NB4 (cell line): ENCODE measurements around the gene SLC25A17.

ENCODE experiments used
- DNase-seq: peaks from one replicate; pipeline ENCODE4 v3.0.0; 2010; ENCODE audit warnings: low read depth
- H3K4me3 ChIP-seq: one replicate; pipeline ENCODE4 v1.5.1; 2011; ENCODE audit warnings: mild to moderate bottlenecking, low read depth, low read length, moderate library complexity
- CTCF ChIP-seq: IDR thresholded peaks from one replicate; pipeline ENCODE4 v1.5.1; 2012; ENCODE audit warnings: low read depth, low read length
- MAX ChIP-seq: IDR thresholded peaks from 2 replicates; pipeline ENCODE4 v1.6.1; 2011; ENCODE audit warnings: low read depth, low read length
- MYC ChIP-seq: IDR thresholded peaks from 2 replicates; pipeline ENCODE4 v1.6.1; 2011; ENCODE audit warnings: low read depth, low read length
- POLR2A ChIP-seq: IDR thresholded peaks from 2 replicates; pipeline ENCODE4 v1.6.1; 2011; ENCODE audit warnings: mild to moderate bottlenecking; ENCODE audit not compliant: insufficient read length; ENCODE audit errors: extremely low read depth

The SLC25A17 gene

GRCh38 chr22:40758390-40758789, 60.8 kb downstream of the SLC25A17 start:
- no peak overlapping the region for H3K4me3 ChIP-seq
- TF ChIP-seq CTCF = no peak
- TF ChIP-seq MAX = no peak
- no peak for TF ChIP-seq MYC
- TF ChIP-seq POLR2A = no peak
- DNase-seq = no peak

GRCh38 chr22:40757071-40757470, 62.1 kb downstream of the SLC25A17 start:
- H3K4me3 ChIP-seq = no peak overlapping the region
- DNase-seq = no peak

GRCh38 chr22:40753114-40753513, 66.0 kb downstream of the SLC25A17 start:
- DNase-seq = no peak
- TF ChIP-seq POLR2A = no peak
- TF ChIP-seq MAX = no peak

More at GRCh38 chr22:40757071-40757470, 62.1 kb downstream of the SLC25A17 start:
- TF ChIP-seq MYC (no peak), CTCF (no peak), POLR2A (no peak), MAX (no peak)

GRCh38 chr22:40751250-40751649, 67.9 kb downstream of the SLC25A17 start:
- TF ChIP-seq MAX = no peak
- H3K4me3 ChIP-seq = no peak overlapping the region
- no peak for DNase-seq

More at GRCh38 chr22:40753114-40753513, 66.0 kb downstream of the SLC25A17 start:
- no peak overlapping the region for H3K4me3 ChIP-seq

GRCh38 chr22:40749829-40750228, 69.3 kb downstream of the SLC25A17 start:
- no peak for DNase-seq
- TF ChIP-seq POLR2A (no peak), MAX (no peak), CTCF (no peak), MYC (no peak)
- H3K4me3 ChIP-seq = no peak overlapping the region

GRCh38 chr22:40748388-40749355, 70.5 kb downstream of the SLC25A17 start:
- TF ChIP-seq POLR2A (no peak), CTCF (no peak), MAX (no peak), MYC (no peak)
- DNase-seq = no peak
- no peak overlapping the region for H3K4me3 ChIP-seq
